MM.1S (cell line): Measurements from ENCODE around the gene OBP2B.
"Not testable (repeated sequence)": the region's sequence is repeated elsewhere in the genome, so short reads cannot be mapped to it uniquely, and the experiment has no call there.

Experiments used
- DNase-seq: peaks from one replicate; pipeline ENCODE4 v3.0.0-alpha.2; 2015
- H2AFZ ChIP-seq: fragments of 300-600 bp; sonication (generic); 2 replicates; pipeline ENCODE4 v1.6.0; 2016; ENCODE audit warnings: antibody characterized with exemption, low read length
- H3F3A ChIP-seq: fragments of 300-600 bp; sonication (generic); 2 replicates; pipeline ENCODE4 v1.6.1; 2016; ENCODE audit warnings: mild to moderate bottlenecking, antibody characterized with exemption, low read length, moderate library complexity, mixed read lengths; ENCODE audit not compliant: insufficient read depth
- H3K27ac ChIP-seq: fragments of 300-600 bp; sonication (generic); 2 replicates; pipeline ENCODE4 v1.5.1; 2016; ENCODE audit warnings: mild to moderate bottlenecking, low read length
- H3K27me3 ChIP-seq: fragments of 300-600 bp; sonication (generic); replicated peaks from 2 replicates; pipeline ENCODE4 v1.6.0; 2016; ENCODE audit warnings: low read length; ENCODE audit not compliant: insufficient read depth
- H3K36me3 ChIP-seq: fragments of 300-600 bp; sonication (generic); replicated peaks from 2 replicates; pipeline ENCODE4 v1.6.1; 2016; ENCODE audit warnings: mild to moderate bottlenecking, low read length, mixed read lengths; ENCODE audit not compliant: insufficient read depth
- H3K4me1 ChIP-seq: fragments of 300-600 bp; sonication (generic); 2 replicates; pipeline ENCODE4 v1.6.1; 2016; ENCODE audit warnings: low read length, mixed read lengths
- H3K4me2 ChIP-seq: fragments of 300-600 bp; sonication (generic); 2 replicates; pipeline ENCODE4 v1.6.0; 2016; ENCODE audit warnings: low read depth, low read length
- H3K4me3 ChIP-seq: fragments of 300-600 bp; sonication (generic); 2 replicates; pipeline ENCODE4 v1.5.1; 2016; ENCODE audit warnings: low read length, mixed read lengths
- H3K79me2 ChIP-seq: fragments of 300-600 bp; sonication (generic); 2 replicates; pipeline ENCODE4 v1.6.1; 2016; ENCODE audit warnings: mixed run types, low read length, mixed read lengths
- H3K9ac ChIP-seq: fragments of 300-600 bp; sonication (generic); 2 replicates; pipeline ENCODE4 v1.6.1; 2016; ENCODE audit warnings: low read length, mixed read lengths
- H3K9me2 ChIP-seq: fragments of 300-600 bp; sonication (generic); replicated peaks from 2 replicates; pipeline ENCODE4 v1.6.1; 2016; ENCODE audit warnings: mild to moderate bottlenecking, low read length, mixed read lengths; ENCODE audit not compliant: insufficient read depth
- H3K9me3 ChIP-seq: fragments of 300-600 bp; sonication (generic); replicated peaks from 2 replicates; pipeline ENCODE4 v1.6.1; 2016; ENCODE audit warnings: mild to moderate bottlenecking, low read length, mixed read lengths; ENCODE audit not compliant: insufficient read depth
- H4K20me1 ChIP-seq: fragments of 300-600 bp; sonication (generic); 2 replicates; pipeline ENCODE4 v1.6.1; 2016; ENCODE audit warnings: mild to moderate bottlenecking, low read length, moderate library complexity, mixed read lengths; ENCODE audit not compliant: insufficient read depth
- CTCF ChIP-seq: fragments of 300-600 bp; sonication (generic); IDR thresholded peaks from 2 replicates; pipeline ENCODE4 v1.5.1; 2016; ENCODE audit warnings: antibody characterized with exemption, low read length, mixed read lengths
- EZH2 ChIP-seq: fragments of 300-600 bp; sonication (generic); optimal IDR thresholded peaks from 2 replicates; pipeline ENCODE3; 2017; ENCODE audit warnings: low read depth, mild to moderate bottlenecking, antibody characterized with exemption, low read length, mixed read lengths
- EZH2phosphoT487 ChIP-seq: fragments of 300-600 bp; sonication (generic); IDR thresholded peaks from 2 replicates; pipeline ENCODE4 v1.6.1; 2018; ENCODE audit warnings: antibody characterized with exemption, low read length

Gene OBP2B

GRCh38 chr9:133210609-133211008 lies 1.6 kb upstream of the OBP2B start:
- DNase-seq: no peak
- H3F3A ChIP-seq: no peaks in the 10 kb centered on the region
- H3K9ac ChIP-seq: no peak overlapping the region
- no peaks in the 10 kb centered on the region for H3K79me2 ChIP-seq
- no peak overlapping the region for H3K4me2 ChIP-seq
- TF ChIP-seq EZH2phosphoT487 (no peak), CTCF (no peak), EZH2 (no peak)
- H2AFZ ChIP-seq: no peak overlapping the region
- H3K4me1 ChIP-seq: no peaks in the 10 kb centered on the region
- no peaks in the 10 kb centered on the region for H3K9me2 ChIP-seq
- no peaks in the 10 kb centered on the region for H3K9me3 ChIP-seq
- H3K36me3 ChIP-seq: no peaks in the 10 kb centered on the region
- H3K4me3 ChIP-seq: no peak overlapping the region
- no peaks in the 10 kb centered on the region for H4K20me1 ChIP-seq
- peaks cover 77% of the 10 kb centered on the region for H3K27me3 ChIP-seq
- H3K27ac ChIP-seq: no peak overlapping the region

DNA sequence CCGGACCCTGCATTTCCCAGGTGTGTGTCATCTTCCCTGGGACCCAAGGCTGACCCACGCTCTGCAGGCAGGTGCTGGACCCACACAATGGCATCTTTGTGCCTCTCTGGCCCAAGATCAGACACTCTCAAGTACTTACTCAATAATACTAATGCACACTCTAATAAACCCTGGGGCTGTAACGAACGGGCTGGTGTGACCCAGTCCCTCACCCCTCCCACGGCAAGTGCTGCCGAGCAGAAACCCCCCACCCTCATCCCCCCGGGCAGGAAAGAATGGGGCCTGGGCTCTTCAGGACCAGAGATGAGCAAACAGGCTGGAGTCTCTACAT lies 1.1 kb upstream of the OBP2B start:
- H3F3A ChIP-seq: no peaks in the 10 kb centered on the region
- H3K4me3 ChIP-seq: no peak overlapping the region
- H4K20me1 ChIP-seq: no peaks in the 10 kb centered on the region
- no peak overlapping the region for H3K4me2 ChIP-seq
- H3K9me2 ChIP-seq: no peaks in the 10 kb centered on the region
- no peaks in the 10 kb centered on the region for H3K79me2 ChIP-seq
- H3K36me3 ChIP-seq: no peaks in the 10 kb centered on the region
- H3K27ac ChIP-seq: no peak overlapping the region
- no peak overlapping the region for H2AFZ ChIP-seq
- H3K9me3 ChIP-seq: no peaks in the 10 kb centered on the region
- TF ChIP-seq CTCF (no peak), EZH2phosphoT487 (no peak), EZH2 (no peak)
- no peaks in the 10 kb centered on the region for H3K4me1 ChIP-seq
- H3K9ac ChIP-seq: no peak overlapping the region
- H3K27me3 ChIP-seq: peaks cover 73% of the 10 kb centered on the region
- no peak for DNase-seq

DNA sequence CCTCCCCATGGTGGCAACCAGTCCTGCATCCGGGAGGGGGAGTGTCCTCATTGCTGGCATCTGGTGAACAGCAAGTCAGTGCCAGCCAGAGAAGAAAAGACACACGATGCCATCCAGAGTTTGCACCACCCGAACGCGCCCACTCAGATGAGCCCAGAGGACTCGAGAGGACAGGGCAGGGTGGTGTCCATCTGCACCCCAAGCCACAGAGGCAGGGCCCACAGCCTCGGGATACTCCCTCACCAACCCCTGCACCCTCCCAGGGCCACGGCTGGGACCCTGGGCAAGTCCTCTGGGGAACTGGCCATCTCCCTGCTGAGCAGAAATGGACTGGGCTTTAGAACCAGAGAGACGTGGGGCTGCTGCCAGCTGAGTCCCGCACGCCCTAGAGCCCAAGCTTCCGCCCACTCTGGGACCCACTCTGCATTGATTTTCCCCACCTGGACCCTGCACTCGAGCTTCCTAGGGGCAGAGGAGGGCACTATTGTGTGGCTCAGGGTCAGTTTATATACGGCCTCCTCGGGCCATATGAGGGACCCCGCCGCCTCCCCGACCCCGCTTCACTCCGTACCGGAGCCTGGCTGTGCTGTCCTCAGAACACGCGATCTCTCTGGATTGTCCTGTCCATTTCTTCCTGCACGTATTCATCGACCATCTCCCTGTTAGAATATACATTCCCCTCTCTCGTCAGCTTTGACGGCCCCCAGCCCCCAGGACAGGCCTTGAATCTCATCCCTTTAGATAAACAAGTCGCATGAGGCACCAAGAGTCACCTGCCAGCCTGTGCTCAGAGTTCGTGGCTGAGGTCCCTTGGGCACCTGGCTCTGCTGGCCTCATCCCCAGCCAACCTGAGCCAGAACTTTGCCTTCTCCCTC lies 514 bp upstream of the OBP2B start:
- not testable (repeated sequence) for H3K4me2 ChIP-seq, H3K36me3 ChIP-seq, H4K20me1 ChIP-seq, H3K9me3 ChIP-seq, H3K79me2 ChIP-seq, H3K9me2 ChIP-seq, H2AFZ ChIP-seq, H3K4me1 ChIP-seq, H3K4me3 ChIP-seq, DNase-seq, H3K27ac ChIP-seq, H3F3A ChIP-seq, H3K9ac ChIP-seq
- H3K27me3 ChIP-seq: peaks cover 71% of the 10 kb centered on the region

- H3K27me3 ChIP-seq: peaks cover 73% of the 10 kb centered on the region
- H3F3A ChIP-seq, H2AFZ ChIP-seq, H3K9ac ChIP-seq, H3K79me2 ChIP-seq, H3K4me2 ChIP-seq, H3K9me2 ChIP-seq, H3K27ac ChIP-seq, H3K4me1 ChIP-seq, H3K4me3 ChIP-seq, H4K20me1 ChIP-seq, H3K36me3 ChIP-seq, H3K9me3 ChIP-seq, DNase-seq: not testable (repeated sequence)
These were observed 725 bp downstream of the OBP2B start for GRCh38 chr9:133208171-133208879.
